Mesothelial cell of epicardium (in vitro differentiated cells): ENCODE measurements around the gene CDK18. TPM values are rescaled to one million over a fixed set of nuclear protein-coding genes. Genes with fewer than 3 reads are reported as not detected.

Experiments
- DNase-seq, 2 experiments: peaks; one replicate each; pipeline ENCODE4 v3.0.0; 2021; ENCODE audit warnings: low spot score in 2 of 2; ENCODE audit not compliant: unreplicated experiment in 2 of 2
- H3K27ac Mint-ChIP-seq: 2 replicates; pipeline ENCODE4 v1.8.0; 2021; ENCODE audit warnings: mixed read lengths
- H3K27me3 Mint-ChIP-seq: 2 replicates; pipeline ENCODE4 v1.8.0; 2021; ENCODE audit warnings: low read depth, mixed read lengths
- H3K36me3 Mint-ChIP-seq: 2 replicates; pipeline ENCODE4 v1.8.0; 2021; ENCODE audit warnings: mixed read lengths
- H3K4me1 Mint-ChIP-seq: 2 replicates; pipeline ENCODE4 v1.8.0; 2021; ENCODE audit warnings: mixed read lengths
- H3K4me3 Mint-ChIP-seq: 2 replicates; pipeline ENCODE4 v1.8.0; 2021; ENCODE audit warnings: mild to moderate bottlenecking, moderate library complexity, mixed read lengths
- H3K9me3 Mint-ChIP-seq: 2 replicates; pipeline ENCODE4 v1.8.0; 2021; ENCODE audit warnings: mixed read lengths
- total RNA-seq: library from RNA; stranded (reverse); gene quantifications from 3 replicates; pipeline ENCODE4 v1.2.1, GENCODE V29; 2021
- TF ChIP-seq, protein P1 (sequence below): fragments of 200-600 bp; sonication (generic); IDR thresholded peaks from one replicate; pipeline ENCODE4 v1.5.0; 2021; ENCODE audit warnings: antibody characterized with exemption; ENCODE audit not compliant: unreplicated experiment

Gene CDK18
- total RNA-seq, 1 donor from 2014 or later = 28.7 TPM

DNA sequence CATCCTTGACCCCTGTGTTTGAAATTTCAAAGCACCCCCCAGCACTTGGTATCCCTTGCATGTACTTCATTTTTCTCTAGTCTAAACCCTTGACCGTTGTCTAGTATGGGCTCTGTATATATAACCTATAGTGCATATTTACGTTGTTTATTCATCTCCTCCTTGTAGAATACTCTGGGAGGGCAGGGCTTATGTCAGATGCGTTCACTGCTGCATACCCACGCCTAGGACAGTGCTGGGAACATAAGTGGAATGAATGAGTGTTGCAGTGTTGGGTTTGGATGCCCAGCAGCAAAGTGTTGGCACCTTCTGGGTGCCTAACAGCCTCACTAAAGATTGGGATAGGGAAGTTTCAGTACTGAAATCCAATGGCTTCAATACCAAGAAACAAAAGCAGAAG is 31.0 kb upstream of the CDK18 start:
- no peak for DNase-seq
- TF ChIP-seq, protein P1, sequence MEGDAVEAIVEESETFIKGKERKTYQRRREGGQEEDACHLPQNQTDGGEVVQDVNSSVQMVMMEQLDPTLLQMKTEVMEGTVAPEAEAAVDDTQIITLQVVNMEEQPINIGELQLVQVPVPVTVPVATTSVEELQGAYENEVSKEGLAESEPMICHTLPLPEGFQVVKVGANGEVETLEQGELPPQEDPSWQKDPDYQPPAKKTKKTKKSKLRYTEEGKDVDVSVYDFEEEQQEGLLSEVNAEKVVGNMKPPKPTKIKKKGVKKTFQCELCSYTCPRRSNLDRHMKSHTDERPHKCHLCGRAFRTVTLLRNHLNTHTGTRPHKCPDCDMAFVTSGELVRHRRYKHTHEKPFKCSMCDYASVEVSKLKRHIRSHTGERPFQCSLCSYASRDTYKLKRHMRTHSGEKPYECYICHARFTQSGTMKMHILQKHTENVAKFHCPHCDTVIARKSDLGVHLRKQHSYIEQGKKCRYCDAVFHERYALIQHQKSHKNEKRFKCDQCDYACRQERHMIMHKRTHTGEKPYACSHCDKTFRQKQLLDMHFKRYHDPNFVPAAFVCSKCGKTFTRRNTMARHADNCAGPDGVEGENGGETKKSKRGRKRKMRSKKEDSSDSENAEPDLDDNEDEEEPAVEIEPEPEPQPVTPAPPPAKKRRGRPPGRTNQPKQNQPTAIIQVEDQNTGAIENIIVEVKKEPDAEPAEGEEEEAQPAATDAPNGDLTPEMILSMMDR = no peak
- H3K9me3 Mint-ChIP-seq = peaks cover 13% of the 10 kb centered on the region
- no peaks in the 10 kb centered on the region for H3K36me3 Mint-ChIP-seq
- no peak overlapping the region for H3K27ac Mint-ChIP-seq
- H3K4me1 Mint-ChIP-seq = peaks cover 15% of the 10 kb centered on the region
- H3K4me3 Mint-ChIP-seq = no peak overlapping the region
- H3K27me3 Mint-ChIP-seq = peaks cover 31% of the 10 kb centered on the region

DNA sequence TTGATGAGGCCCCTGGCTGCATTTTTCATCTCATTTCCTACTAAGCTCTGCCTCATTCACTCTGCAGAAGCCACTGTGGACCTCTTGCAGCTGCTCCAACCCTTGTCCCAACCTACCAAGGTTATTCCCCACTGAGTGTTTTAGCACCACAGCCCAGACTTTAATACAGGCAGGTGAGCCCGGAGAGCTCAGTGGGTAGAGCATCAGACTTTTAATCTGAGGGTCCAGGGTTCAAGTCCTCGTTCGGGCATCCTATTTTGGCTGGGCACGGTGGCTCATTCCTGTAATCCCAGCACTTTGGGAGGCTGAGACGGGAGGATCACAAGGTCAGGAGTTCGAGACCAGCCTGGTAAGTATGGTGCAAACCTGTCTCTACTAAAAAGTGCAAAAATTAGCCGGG is 30.5 kb upstream of the CDK18 start:
- TF ChIP-seq, protein P1 = no peak
- H3K4me1 Mint-ChIP-seq = peaks cover 15% of the 10 kb centered on the region
- DNase-seq = no peak
- peaks cover 13% of the 10 kb centered on the region for H3K9me3 Mint-ChIP-seq
- H3K27me3 Mint-ChIP-seq = peaks cover 28% of the 10 kb centered on the region
- H3K4me3 Mint-ChIP-seq = no peak overlapping the region
- H3K36me3 Mint-ChIP-seq = no peaks in the 10 kb centered on the region
- no peak overlapping the region for H3K27ac Mint-ChIP-seq

DNA sequence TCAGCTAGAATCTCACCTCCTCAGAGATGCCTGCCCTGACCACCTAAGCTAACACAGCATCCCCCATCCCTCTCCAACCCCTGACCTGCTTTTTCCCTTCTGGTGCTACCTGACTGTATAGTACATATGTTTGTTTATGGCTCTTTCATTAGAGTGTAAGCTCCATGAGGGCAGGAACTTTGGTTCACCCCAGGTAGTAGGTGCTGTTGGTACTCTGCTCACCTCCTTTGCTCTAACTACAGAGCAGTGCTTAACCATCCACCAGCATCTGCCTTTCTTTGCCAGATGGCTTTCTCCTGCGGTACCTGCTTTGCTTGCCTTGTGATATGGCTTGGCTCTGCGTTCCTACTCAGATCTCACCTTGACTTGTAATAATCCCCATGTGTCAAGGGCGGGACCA is 29.9 kb upstream of the CDK18 start:
- no peaks in the 10 kb centered on the region for H3K36me3 Mint-ChIP-seq
- peaks cover 13% of the 10 kb centered on the region for H3K9me3 Mint-ChIP-seq
- TF ChIP-seq, protein P1 = no peak
- H3K4me1 Mint-ChIP-seq = peaks cover 15% of the 10 kb centered on the region
- H3K4me3 Mint-ChIP-seq = no peak overlapping the region
- H3K27me3 Mint-ChIP-seq = peaks cover 23% of the 10 kb centered on the region
- H3K27ac Mint-ChIP-seq = no peak overlapping the region
- DNase-seq = no peak

DNA sequence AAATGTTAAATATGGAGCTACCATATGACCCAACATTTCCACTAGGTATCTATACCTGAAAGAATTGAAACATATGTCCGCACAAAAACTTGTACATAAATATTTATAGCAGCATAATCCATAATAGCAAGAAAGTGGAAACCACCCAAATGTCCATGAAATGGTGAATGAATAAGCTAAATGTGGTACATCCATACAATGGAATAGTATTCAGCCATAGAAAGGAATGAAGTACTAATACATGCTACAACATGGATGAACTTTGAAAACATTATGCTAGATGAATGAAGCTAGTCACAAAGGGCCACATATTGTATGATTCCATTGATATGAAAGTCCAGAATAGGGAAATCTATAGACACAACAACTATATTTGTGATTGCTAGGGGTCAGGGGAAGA is 28.6 kb upstream of the CDK18 start:
- peaks cover 15% of the 10 kb centered on the region for H3K4me1 Mint-ChIP-seq
- no peak overlapping the region for H3K4me3 Mint-ChIP-seq
- no peak overlapping the region for H3K27ac Mint-ChIP-seq
- H3K27me3 Mint-ChIP-seq = peaks cover 34% of the 10 kb centered on the region
- peaks cover 13% of the 10 kb centered on the region for H3K9me3 Mint-ChIP-seq
- no peaks in the 10 kb centered on the region for H3K36me3 Mint-ChIP-seq
- DNase-seq = no peak
- TF ChIP-seq, protein P1 = no peak

DNA sequence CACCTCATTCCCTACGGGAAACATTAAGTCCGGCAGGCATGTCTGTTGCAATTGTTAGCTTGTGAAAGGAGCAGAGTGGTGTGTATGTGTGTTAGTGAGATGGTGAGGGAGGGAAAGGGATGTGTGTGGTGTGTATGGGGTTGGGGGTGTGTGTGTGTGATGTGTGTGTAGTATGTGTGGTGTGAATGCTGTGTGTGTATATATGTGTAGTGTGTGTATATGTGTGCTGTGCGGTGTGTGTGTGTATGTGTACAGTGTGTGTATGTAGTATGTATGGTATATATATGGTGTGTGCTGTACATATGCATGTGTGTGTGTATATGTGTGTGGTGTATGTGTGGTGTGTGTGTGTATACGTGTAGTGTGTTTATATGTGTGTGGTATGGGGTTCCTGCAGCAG is 27.8 kb upstream of the CDK18 start:
- Mint-ChIP-seq H3K4me1 (peaks cover 15% of the 10 kb centered on the region), H3K27ac (no peak overlapping the region), H3K9me3 (peaks cover 13% of the 10 kb centered on the region), H3K36me3 (no peaks in the 10 kb centered on the region), H3K27me3 (peaks cover 39% of the 10 kb centered on the region), H3K4me3 (no peak overlapping the region)
- TF ChIP-seq, protein P1 = no peak
- DNase-seq = no peak

DNA sequence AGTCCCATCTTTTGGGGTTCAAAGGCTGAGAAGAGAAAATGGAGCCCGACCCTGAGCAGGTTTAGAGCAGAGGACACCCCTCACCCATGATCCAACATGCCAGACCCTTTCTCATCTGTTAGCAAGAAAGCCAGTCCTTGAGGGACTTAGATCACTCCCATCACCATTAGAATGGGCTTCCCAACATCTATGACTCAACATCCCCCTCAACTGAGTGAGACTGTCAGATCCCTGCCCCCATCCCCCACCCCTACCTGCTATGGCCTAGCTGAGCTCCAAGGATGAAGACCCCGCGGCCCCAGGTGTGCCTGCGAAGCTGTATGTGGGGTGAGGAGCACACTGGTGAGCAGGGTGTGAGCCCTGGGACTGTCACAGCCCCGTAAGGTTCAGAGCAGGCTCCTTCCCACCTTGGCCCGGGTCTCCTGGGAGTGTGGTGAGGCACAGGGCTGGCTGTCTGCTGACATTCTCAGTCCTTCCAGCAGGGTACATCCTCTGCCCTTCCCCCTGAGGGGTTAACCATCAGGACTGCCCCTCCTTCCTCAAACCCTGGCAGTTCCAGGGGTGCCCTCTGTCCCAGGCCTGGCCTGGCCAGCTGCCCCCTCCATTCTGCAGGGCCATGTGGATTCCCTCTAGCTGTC is 27.2 kb upstream of the CDK18 start:
- peaks cover 15% of the 10 kb centered on the region for H3K4me1 Mint-ChIP-seq
- H3K36me3 Mint-ChIP-seq = no peaks in the 10 kb centered on the region
- H3K9me3 Mint-ChIP-seq = peaks cover 13% of the 10 kb centered on the region
- no peak overlapping the region for H3K27ac Mint-ChIP-seq
- H3K27me3 Mint-ChIP-seq = peaks cover 40% of the 10 kb centered on the region
- TF ChIP-seq, protein P1 = no peak
- no peak overlapping the region for H3K4me3 Mint-ChIP-seq
- DNase-seq = no peak
